ENCODE data around the gene ERVFRD-1. TPM values are rescaled to one million over a fixed set of nuclear protein-coding genes. Genes with fewer than 3 reads are reported as not detected.

ERVFRD-1 gene
- total RNA-seq, 6 donors from 2014 or later = 0.46 to 1.3 (median 0.61) TPM; not detected in 2

GRCh38 chr6:11111769-11112437 lies 378 bp upstream of the ERVFRD-1 start:
- H3K4me1 ChIP-seq = peaks cover 0 to 18% (median 13%) of the 10 kb centered on the region in 4 donors
- WGBS, 2 donors = 35 to 39% methylated on average over 9 of the region's 9 CpGs
- DNase-seq = no peak
- H3K27me3 ChIP-seq = no peaks in the 10 kb centered on the region
- no peaks in the 10 kb centered on the region for H3K36me3 ChIP-seq
- no peak for ATAC-seq (ENCODE audit: low FRiP score in 2 of 2)
- H3K9me3 ChIP-seq = no peaks in the 10 kb centered on the region
- H3K27ac ChIP-seq = peak overlapping the region in 1 of 4 donors; percentile 40
- no peak for TF ChIP-seq POLR2AphosphoS5 (IDR thresholded peaks at IDR 0.05)
- TF ChIP-seq EP300 (IDR thresholded peaks at IDR 0.05) = no peak
- no peak for TF ChIP-seq CTCF (IDR thresholded peaks at IDR 0.05)
- TF ChIP-seq POLR2A (IDR thresholded peaks at IDR 0.05) = no peak
- H3K4me3 ChIP-seq = peak overlapping the region in 3 of 4 donors; percentile 19 to 41 (median 32)

- no peaks in the 10 kb centered on the region for H3K9me3 ChIP-seq
- TF ChIP-seq POLR2AphosphoS5 (IDR thresholded peaks at IDR 0.05) = no peak
- no peak for TF ChIP-seq EP300 (IDR thresholded peaks at IDR 0.05)
- TF ChIP-seq CTCF (IDR thresholded peaks at IDR 0.05) = no peak
- no peak for TF ChIP-seq POLR2A (IDR thresholded peaks at IDR 0.05)
- DNase-seq = no peak
- no peaks in the 10 kb centered on the region for H3K36me3 ChIP-seq
- H3K27me3 ChIP-seq = no peaks in the 10 kb centered on the region
- ATAC-seq (ENCODE audit: low FRiP score in 2 of 2) = no peak
- no peak overlapping the region for H3K27ac ChIP-seq
- H3K4me3 ChIP-seq = no peak overlapping the region
- H3K4me1 ChIP-seq = peaks cover 0 to 18% (median 13%) of the 10 kb centered on the region in 4 donors
These were observed 2.8 kb downstream of the ERVFRD-1 start for GRCh38 chr6:11108726-11109125.

GRCh38 chr6:11103065-11103464 lies 8.5 kb downstream of the ERVFRD-1 start:
- no peaks in the 10 kb centered on the region for H3K36me3 ChIP-seq
- DNase-seq (no peak), ATAC-seq (ENCODE audit: low FRiP score in 2 of 2) (no peak)
- H3K27me3 ChIP-seq = no peaks in the 10 kb centered on the region
- no peak overlapping the region for H3K27ac ChIP-seq
- no peak for TF ChIP-seq EP300 (IDR thresholded peaks at IDR 0.05)
- no peak for TF ChIP-seq CTCF (IDR thresholded peaks at IDR 0.05)
- no peaks in the 10 kb centered on the region for H3K4me1 ChIP-seq
- 90 to 93% methylated on average over 5 of the region's 5 CpGs for WGBS, 2 donors
- H3K9me3 ChIP-seq = no peaks in the 10 kb centered on the region
- H3K4me3 ChIP-seq = no peak overlapping the region

GRCh38 chr6:11101417-11101816 lies 10.1 kb downstream of the ERVFRD-1 start:
- no peak overlapping the region for H3K4me3 ChIP-seq
- DNase-seq (no peak), ATAC-seq (ENCODE audit: low FRiP score in 2 of 2) (no peak)
- no peak overlapping the region for H3K27ac ChIP-seq
- TF ChIP-seq CTCF (IDR thresholded peaks at IDR 0.05) (no peak), POLR2AphosphoS5 (IDR thresholded peaks at IDR 0.05) (no peak), POLR2A (IDR thresholded peaks at IDR 0.05) (no peak), EP300 (IDR thresholded peaks at IDR 0.05) (no peak)
- H3K4me1 ChIP-seq = peaks cover 0 to 3% (median 0%) of the 10 kb centered on the region in 4 donors
- no peaks in the 10 kb centered on the region for H3K9me3 ChIP-seq
- no peaks in the 10 kb centered on the region for H3K36me3 ChIP-seq
- H3K27me3 ChIP-seq = no peaks in the 10 kb centered on the region
- WGBS, 2 donors = 85 to 96% methylated on average over 5 of the region's 5 CpGs

GRCh38 chr6:11098004-11098403 lies 13.5 kb downstream of the ERVFRD-1 start:
- 94 to 100% methylated on average over 1 of the region's 1 CpG for WGBS, 2 donors

More at GRCh38 chr6:11098004-11098403, 13.5 kb downstream of the ERVFRD-1 start:
- Histone ChIP-seq H3K27me3 (no peaks in the 10 kb centered on the region), H3K36me3 (no peaks in the 10 kb centered on the region), H3K9me3 (no peaks in the 10 kb centered on the region), H3K4me3 (no peak overlapping the region), H3K4me1 (peaks cover 11 to 23% (median 14%) of the 10 kb centered on the region in 4 donors), H3K27ac (no peak overlapping the region)
- no peak for ATAC-seq (ENCODE audit: low FRiP score in 2 of 2)
- TF ChIP-seq CTCF (IDR thresholded peaks at IDR 0.05) (no peak), POLR2AphosphoS5 (IDR thresholded peaks at IDR 0.05) (no peak), POLR2A (IDR thresholded peaks at IDR 0.05) (no peak), EP300 (IDR thresholded peaks at IDR 0.05) (no peak)
- no peak for DNase-seq

Measured in upper lobe of left lung (tissue), 6 donors.